HepG2 (cell line): ENCODE results near the gene PDCD10. TPM values are rescaled to one million over a fixed set of nuclear protein-coding genes. Genes with fewer than 3 reads are reported as not detected.

ENCODE experiments used
- ATAC-seq: fragments of 200-7000 bp; cut with Tn5 transposase; 3 replicates; pipeline ENCODE4 v1.9.1; 2020; ENCODE audit warnings: mild to moderate bottlenecking, moderate library complexity
- BruUV-seq: library from RNA; stranded (reverse); fragments of 400-500 nt; replicated peaks from 2 replicates; lab custom pipeline; 2021; lab: Mats Ljungman, UMichigan
- CTCF ChIA-PET: fragments of 300-600 bp; formaldehyde crosslinking; extraction: SDS; loops from one replicate; lab custom pipeline; 2021; ENCODE audit warnings: low total read pairs, inconsistent platforms, low intra/inter-chr PET ratio; lab: Yijun Ruan, JAX
- POLR2A ChIA-PET: fragments of 350-600 bp; sonication (Branson Sonifier 250); formaldehyde crosslinking; loops from one replicate; lab custom pipeline; 2020; ENCODE audit warnings: antibody characterized with exemption, inconsistent platforms; lab: Yijun Ruan, JAX
- DNase-seq: peaks from one replicate; pipeline ENCODE4 v3.0.0-alpha.2; 2015; ENCODE audit warnings: low spot score
- FAIRE-seq: peaks from 3 replicates; lab custom pipeline; 2011; peaks lifted over from hg19 to GRCh38; lab: Jason Lieb, UNC
- H2AFZ ChIP-seq: one replicate; pipeline ENCODE4 v1.6.1; 2011; ENCODE audit warnings: low read length, inconsistent platforms
- H3K27ac ChIP-seq: fragments of 300-600 bp; 3 replicates; pipeline ENCODE4 v1.8.0; 2011; ENCODE audit warnings: mixed run types, mild to moderate bottlenecking, mixed read lengths, low read length, inconsistent platforms; ENCODE audit not compliant: insufficient read depth; ENCODE audit errors: extremely low read length
- H3K27me3 ChIP-seq, 2 experiments: fragments of 200-600 bp in 1 of 2; 2 replicates in 1 of 2; 3 replicates in 1 of 2; pipeline versions ENCODE4 v1.6.0 to v1.8.0; 2011; ENCODE audit warnings: low read length in 2 of 2, mild to moderate bottlenecking in 2 of 2, moderate library complexity in 2 of 2, inconsistent platforms in 1 of 2; ENCODE audit not compliant: insufficient read depth in 2 of 2, control insufficient read depth in 1 of 2
- H3K36me3 ChIP-seq, 2 experiments: fragments of 200-600 bp in 1 of 2; replicated peaks in 1 of 2; 2 replicates in 1 of 2; 3 replicates in 1 of 2; pipeline versions ENCODE4 v1.5.1 to v1.8.0; 2011; ENCODE audit warnings: low read length in 2 of 2, inconsistent platforms in 1 of 2; ENCODE audit not compliant: insufficient read depth in 2 of 2, control insufficient read depth in 1 of 2
- H3K4me1 ChIP-seq: 2 replicates; pipeline ENCODE4 v1.5.1; 2012; ENCODE audit warnings: low read length, inconsistent platforms; ENCODE audit not compliant: insufficient read depth
- H3K4me2 ChIP-seq: 2 replicates; pipeline ENCODE4 v1.6.0; 2011; ENCODE audit warnings: low read depth, low read length, inconsistent platforms
- H3K4me3 ChIP-seq, 3 experiments: fragments of 200-600 bp in 1 of 3; sonication (generic), shearing (Covaris generic) in 1 of 3; replicated peaks in 1 of 3; 2 replicates each; pipeline ENCODE4 v1.5.1; 2011 to 2016; ENCODE audit warnings: low read length in 3 of 3, inconsistent platforms in 2 of 3, low read depth in 2 of 3, mild to moderate bottlenecking in 2 of 3, control low read depth in 1 of 3, mixed read lengths in 1 of 3; ENCODE audit not compliant: insufficient read depth in 1 of 3
- H3K79me2 ChIP-seq: one replicate; pipeline ENCODE4 v1.6.1; 2011; ENCODE audit warnings: low read length, inconsistent platforms; ENCODE audit not compliant: insufficient read depth
- H3K9ac ChIP-seq: 2 replicates; pipeline ENCODE4 v1.6.0; 2011; ENCODE audit warnings: mild to moderate bottlenecking, low read depth, low read length, inconsistent platforms; ENCODE audit not compliant: insufficient read depth
- H3K9me3 ChIP-seq: 2 replicates; pipeline ENCODE4 v1.5.1; 2012; ENCODE audit warnings: mild to moderate bottlenecking, low read length
- H4K20me1 ChIP-seq: 2 replicates; pipeline ENCODE4 v1.6.0; 2011; ENCODE audit warnings: inconsistent platforms, mild to moderate bottlenecking, low read length, moderate library complexity; ENCODE audit not compliant: insufficient read depth
- AGO2 ChIP-seq: fragments of 200-400 bp; formaldehyde crosslinking; optimal IDR thresholded peaks from 2 replicates; pipeline ENCODE3; 2017; ENCODE audit warnings: mild to moderate bottlenecking, low read depth, low read length, moderate library complexity
- CENPT ChIP-seq: sonication (generic); formaldehyde crosslinking; IDR thresholded peaks from 2 replicates; pipeline ENCODE4 v1.8.0; 2022; ENCODE audit warnings: low read depth, mild to moderate bottlenecking, moderate library complexity, missing genetic modification reagents
- HDAC2 ChIP-seq: sonication (generic); formaldehyde crosslinking; IDR thresholded peaks from 2 replicates; pipeline ENCODE4 v1.4.0; 2020; ENCODE audit warnings: missing genetic modification reagents
- ISL2 ChIP-seq: sonication (generic); formaldehyde crosslinking; IDR thresholded peaks from 2 replicates; pipeline ENCODE4 v1.5.0; 2020; ENCODE audit warnings: missing genetic modification reagents
- KDM5B ChIP-seq: sonication (generic); formaldehyde crosslinking; IDR thresholded peaks from 2 replicates; pipeline ENCODE4 v1.4.0; 2020; ENCODE audit warnings: missing genetic modification reagents, mild to moderate bottlenecking, borderline replicate concordance
- ZFP82 ChIP-seq: sonication (generic); formaldehyde crosslinking; IDR thresholded peaks from 2 replicates; pipeline ENCODE4 v1.5.1; 2020; ENCODE audit warnings: mild to moderate bottlenecking, missing genetic modification reagents, borderline replicate concordance
- ZNF335 ChIP-seq: sonication (generic); formaldehyde crosslinking; IDR thresholded peaks from 2 replicates; pipeline ENCODE4 v1.4.0; 2020; ENCODE audit warnings: missing genetic modification reagents
- in situ Hi-C: cut with HindIII; loops from 2 replicates; pipeline ENCODE4 v1.10.0; 2017; ENCODE audit warnings: low pct_unique_long_range_greater_than_20kb; ENCODE audit not compliant: extremely low pct_ligation_motif_present
- intact Hi-C: fragments of 100-400 bp; cut with micrococcal nuclease; formaldehyde crosslinking; loops from one replicate; pipeline ENCODE4 v1.10.0; 2022; ENCODE audit not compliant: unreplicated experiment
- polyA plus RNA-seq, 8 experiments: library from polyadenylated mRNA; depleted of rRNA in 3 of 8; stranded (reverse) in 7 of 8; unstranded in 1 of 8; fragments of >200 nt; fragmentation: Illumina TruSeq in 4 of 8; extraction: Trizol in 4 of 8; gene quantifications; 2 replicates each; pipeline versions ENCODE4 v1.2.1 to v1.2.3, GENCODE V29; 2011 to 2016; ENCODE audit warnings: low read depth in 4 of 8, missing spikeins in 1 of 8, mixed read lengths in 1 of 8; ENCODE audit not compliant: insufficient read depth in 1 of 8
- total RNA-seq, 5 experiments: library from RNA; depleted of rRNA; stranded (reverse); fragments of >200 nt; fragmentation: Illumina TruSeq; extraction: Trizol; gene quantifications; 2 replicates each; pipeline ENCODE4 v1.2.3, GENCODE V29; 2016; ENCODE audit warnings: low read depth in 1 of 5
- TF ChIP-seq, protein P1 (sequence below): sonication (generic); formaldehyde crosslinking; IDR thresholded peaks from 2 replicates; pipeline ENCODE4 v1.5.0; 2020; ENCODE audit warnings: mild to moderate bottlenecking, missing genetic modification reagents
- TF ChIP-seq, protein P2 (sequence below): sonication (generic); formaldehyde crosslinking; IDR thresholded peaks from 2 replicates; pipeline ENCODE4 v1.8.0; 2023; ENCODE audit warnings: mild to moderate bottlenecking, missing genetic modification reagents
- TF ChIP-seq, protein P3 (sequence below): sonication (generic); formaldehyde crosslinking; IDR thresholded peaks from 2 replicates; pipeline ENCODE4 v1.9.0; 2021; ENCODE audit warnings: missing genetic modification reagents, borderline replicate concordance

PDCD10 gene
- total and polyA plus RNA-seq, 2 of the 13 experiments (the other 11 are each of a cell fraction or from before 2014, with no cell fraction given) = 48.5 to 53.9 TPM

DNA sequence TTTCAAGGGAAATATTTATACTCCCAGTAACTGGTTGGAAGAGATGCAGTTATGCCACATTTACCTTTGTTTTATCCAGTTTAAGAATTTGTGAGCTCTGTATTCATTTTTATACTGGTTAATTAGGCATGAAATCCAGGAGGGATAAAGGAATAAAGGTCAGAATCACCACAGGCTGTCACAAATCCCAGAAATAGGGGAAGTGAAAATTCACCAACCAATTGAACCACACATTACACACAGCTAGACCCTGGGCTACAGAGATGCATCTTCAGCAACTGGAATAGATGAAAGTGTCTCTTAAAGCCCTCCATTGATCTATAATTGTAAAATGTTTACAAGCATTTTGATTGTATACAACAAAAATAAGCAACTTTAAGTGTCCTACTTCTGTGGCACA lies 19.4 kb upstream of the PDCD10 start:
- intact Hi-C loops = no loop called here
- Histone ChIP-seq H3K27ac (no peak overlapping the region), H3K4me1 (peaks cover 4% of the 10 kb centered on the region), H3K4me3 (no peak overlapping the region), H3K36me3 (no peaks in the 10 kb centered on the region), H4K20me1 (no peaks in the 10 kb centered on the region), H3K79me2 (no peaks in the 10 kb centered on the region), H3K4me2 (no peak overlapping the region), H2AFZ (no peak overlapping the region), H3K9me3 (no peaks in the 10 kb centered on the region), H3K27me3 (no peaks in the 10 kb centered on the region), H3K9ac (no peak overlapping the region)
- ATAC-seq = no peak
- CTCF ChIA-PET = no interaction called here
- POLR2A ChIA-PET = no interaction called here
- TF ChIP-seq KDM5B = no peak
- TF ChIP-seq, protein P1, sequence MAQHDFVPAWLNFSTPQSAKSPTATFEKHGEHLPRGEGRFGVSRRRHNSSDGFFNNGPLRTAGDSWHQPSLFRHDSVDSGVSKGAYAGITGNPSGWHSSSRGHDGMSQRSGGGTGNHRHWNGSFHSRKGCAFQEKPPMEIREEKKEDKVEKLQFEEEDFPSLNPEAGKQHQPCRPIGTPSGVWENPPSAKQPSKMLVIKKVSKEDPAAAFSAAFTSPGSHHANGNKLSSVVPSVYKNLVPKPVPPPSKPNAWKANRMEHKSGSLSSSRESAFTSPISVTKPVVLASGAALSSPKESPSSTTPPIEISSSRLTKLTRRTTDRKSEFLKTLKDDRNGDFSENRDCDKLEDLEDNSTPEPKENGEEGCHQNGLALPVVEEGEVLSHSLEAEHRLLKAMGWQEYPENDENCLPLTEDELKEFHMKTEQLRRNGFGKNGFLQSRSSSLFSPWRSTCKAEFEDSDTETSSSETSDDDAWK = no peak
- no peak for TF ChIP-seq ISL2 (CRISPR knock-in tag)
- no peak for TF ChIP-seq ZNF335
- no peak for TF ChIP-seq AGO2
- TF ChIP-seq, protein P2, sequence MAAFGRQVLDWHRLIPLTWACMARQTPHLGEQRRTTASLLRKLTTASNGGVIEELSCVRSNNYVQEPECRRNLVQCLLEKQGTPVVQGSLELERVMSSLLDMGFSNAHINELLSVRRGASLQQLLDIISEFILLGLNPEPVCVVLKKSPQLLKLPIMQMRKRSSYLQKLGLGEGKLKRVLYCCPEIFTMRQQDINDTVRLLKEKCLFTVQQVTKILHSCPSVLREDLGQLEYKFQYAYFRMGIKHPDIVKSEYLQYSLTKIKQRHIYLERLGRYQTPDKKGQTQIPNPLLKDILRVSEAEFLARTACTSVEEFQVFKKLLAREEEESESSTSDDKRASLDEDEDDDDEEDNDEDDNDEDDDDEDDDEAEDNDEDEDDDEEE (CRISPR knock-in tag) = no peak
- no peak for TF ChIP-seq ZFP82
- no peak for TF ChIP-seq CENPT (CRISPR knock-in tag)
- TF ChIP-seq, protein P3, sequence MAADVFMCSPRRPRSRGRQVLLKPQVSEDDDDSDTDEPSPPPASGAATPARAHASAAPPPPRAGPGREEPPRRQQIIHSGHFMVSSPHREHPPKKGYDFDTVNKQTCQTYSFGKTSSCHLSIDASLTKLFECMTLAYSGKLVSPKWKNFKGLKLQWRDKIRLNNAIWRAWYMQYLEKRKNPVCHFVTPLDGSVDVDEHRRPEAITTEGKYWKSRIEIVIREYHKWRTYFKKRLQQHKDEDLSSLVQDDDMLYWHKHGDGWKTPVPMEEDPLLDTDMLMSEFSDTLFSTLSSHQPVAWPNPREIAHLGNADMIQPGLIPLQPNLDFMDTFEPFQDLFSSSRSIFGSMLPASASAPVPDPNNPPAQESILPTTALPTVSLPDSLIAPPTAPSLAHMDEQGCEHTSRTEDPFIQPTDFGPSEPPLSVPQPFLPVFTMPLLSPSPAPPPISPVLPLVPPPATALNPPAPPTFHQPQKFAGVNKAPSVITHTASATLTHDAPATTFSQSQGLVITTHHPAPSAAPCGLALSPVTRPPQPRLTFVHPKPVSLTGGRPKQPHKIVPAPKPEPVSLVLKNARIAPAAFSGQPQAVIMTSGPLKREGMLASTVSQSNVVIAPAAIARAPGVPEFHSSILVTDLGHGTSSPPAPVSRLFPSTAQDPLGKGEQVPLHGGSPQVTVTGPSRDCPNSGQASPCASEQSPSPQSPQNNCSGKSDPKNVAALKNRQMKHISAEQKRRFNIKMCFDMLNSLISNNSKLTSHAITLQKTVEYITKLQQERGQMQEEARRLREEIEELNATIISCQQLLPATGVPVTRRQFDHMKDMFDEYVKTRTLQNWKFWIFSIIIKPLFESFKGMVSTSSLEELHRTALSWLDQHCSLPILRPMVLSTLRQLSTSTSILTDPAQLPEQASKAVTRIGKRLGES = no peak
- TF ChIP-seq HDAC2 (CRISPR knock-in tag) = no peak
- no peak for FAIRE-seq
- DNase-seq = no peak
- BruUV-seq = no TSS peak
- in situ Hi-C loops = no loop called here
